ENCODE results near the gene C14orf93. TPM values are rescaled to one million over a fixed set of nuclear protein-coding genes. Genes with fewer than 3 reads are reported as not detected.

Gene C14orf93
- total and polyA plus RNA-seq, 9 of the 15 experiments (the other 6 are each of a cell fraction or from before 2014, with no cell fraction given): 2.2 to 22.4 (median 16.1) TPM

DNA sequence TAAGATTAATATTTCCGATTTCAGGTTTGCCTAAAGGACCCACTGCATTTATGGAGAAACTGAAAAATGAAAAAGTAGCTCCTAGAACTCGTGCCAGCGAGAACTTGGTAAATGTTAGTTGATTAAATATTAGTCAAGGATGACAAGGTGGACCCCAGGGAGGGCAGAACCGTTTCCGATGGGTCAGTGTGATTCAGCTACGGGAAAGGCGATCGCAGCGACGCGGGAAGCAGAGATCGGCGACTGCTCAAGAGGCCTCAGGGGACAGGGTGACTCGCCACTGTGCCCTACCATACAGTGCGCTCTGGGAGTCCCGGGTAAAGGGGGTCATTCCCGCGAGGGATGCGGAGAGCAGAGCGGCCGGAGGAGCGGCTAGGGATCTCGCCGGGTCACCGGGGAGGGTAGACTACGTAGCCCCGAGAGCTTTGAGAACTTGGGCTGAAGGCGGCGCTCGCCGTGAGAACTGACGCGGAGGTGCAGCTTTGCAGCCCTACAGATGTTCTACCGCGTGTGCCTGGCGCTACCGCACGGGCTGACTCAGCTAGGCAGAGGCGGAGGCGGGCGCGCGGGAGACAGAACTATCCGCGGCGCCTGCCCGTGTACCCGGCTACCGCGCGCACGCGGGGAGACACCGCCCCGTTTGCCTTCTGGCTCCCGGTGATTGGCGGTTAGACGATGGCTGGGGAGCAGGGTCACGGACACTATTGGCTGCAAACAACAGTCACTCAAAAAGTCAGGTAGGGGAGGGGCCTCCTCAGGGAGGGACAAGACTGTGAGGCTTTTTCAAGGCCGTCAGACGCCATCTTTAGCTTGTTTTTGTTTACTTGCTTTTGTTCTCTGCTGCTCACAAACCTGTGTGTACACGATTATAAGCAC is 3.2 kb downstream of the C14orf93 start (continued):
- TF ChIP-seq MEIS2 (IDR thresholded peaks at IDR 0.05; ENCODE audit: partially characterized antibody) (peak; percentile 72), POLR2AphosphoS5 (IDR thresholded peaks at IDR 0.05; ENCODE audit: control insufficient read depth, insufficient read depth, low read depth, low read length) (peak; percentile 73), RAD21 (CRISPR knock-in tag; conservative IDR thresholded peaks at IDR 0.05 in 1 of 2, IDR thresholded peaks at IDR 0.05 in 1 of 2) (peak in 1 of 2 experiments; percentile 35; a peak in 2 of 4 replicates), ILF3 (IDR thresholded peaks at IDR 0.05; ENCODE audit: borderline replicate concordance) (no peak), YY1 (IDR thresholded peaks at IDR 0.05; ENCODE audit: borderline replicate concordance in 1 of 3, control insufficient read depth in 1 of 3, extremely low read depth in 1 of 3, insufficient read depth in 3 of 3, insufficient read length in 1 of 3, insufficient replicate concordance in 2 of 3, low read depth in 1 of 3, low read length in 2 of 3) (peak; percentile 69 to 94 (median 82)), ZNF696 (CRISPR knock-in tag; conservative IDR thresholded peaks at IDR 0.05) (no peak), NFYB (IDR thresholded peaks at IDR 0.05; ENCODE audit: extremely low read depth, insufficient read length) (peak; percentile 89), SMARCB1 (IDR thresholded peaks at IDR 0.05; ENCODE audit: insufficient read length, low read depth) (no peak), ESRRA (IDR thresholded peaks at IDR 0.05; ENCODE audit: borderline replicate concordance, low read depth) (peak; percentile 62; the same call in 1 of the 2 replicates), ZC3H11A (IDR thresholded peaks at IDR 0.05; ENCODE audit: low read depth, low read length) (no peak), POLR2A (conservative IDR thresholded peaks at IDR 0.05) (peak; percentile 93), HDAC3 (IDR thresholded peaks at IDR 0.05; ENCODE audit: borderline replicate concordance, partially characterized antibody) (no peak), SNRNP70 (optimal IDR thresholded peaks at IDR 0.05; ENCODE audit: low read depth, low read length) (no peak), HCFC1 (IDR thresholded peaks at IDR 0.05; ENCODE audit: low read depth, low read length) (peak; percentile 42), NFE2 (IDR thresholded peaks at IDR 0.05; ENCODE audit: low read depth) (peak; percentile 77), PHF8 (IDR thresholded peaks at IDR 0.05; ENCODE audit: borderline replicate concordance, low read length) (peak; percentile 94)
- TF ChIP-seq, protein P1, sequence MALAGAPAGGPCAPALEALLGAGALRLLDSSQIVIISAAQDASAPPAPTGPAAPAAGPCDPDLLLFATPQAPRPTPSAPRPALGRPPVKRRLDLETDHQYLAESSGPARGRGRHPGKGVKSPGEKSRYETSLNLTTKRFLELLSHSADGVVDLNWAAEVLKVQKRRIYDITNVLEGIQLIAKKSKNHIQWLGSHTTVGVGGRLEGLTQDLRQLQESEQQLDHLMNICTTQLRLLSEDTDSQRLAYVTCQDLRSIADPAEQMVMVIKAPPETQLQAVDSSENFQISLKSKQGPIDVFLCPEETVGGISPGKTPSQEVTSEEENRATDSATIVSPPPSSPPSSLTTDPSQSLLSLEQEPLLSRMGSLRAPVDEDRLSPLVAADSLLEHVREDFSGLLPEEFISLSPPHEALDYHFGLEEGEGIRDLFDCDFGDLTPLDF (CRISPR knock-in tag; IDR thresholded peaks at IDR 0.05): peak; percentile 94
- TF ChIP-seq, protein P2, sequence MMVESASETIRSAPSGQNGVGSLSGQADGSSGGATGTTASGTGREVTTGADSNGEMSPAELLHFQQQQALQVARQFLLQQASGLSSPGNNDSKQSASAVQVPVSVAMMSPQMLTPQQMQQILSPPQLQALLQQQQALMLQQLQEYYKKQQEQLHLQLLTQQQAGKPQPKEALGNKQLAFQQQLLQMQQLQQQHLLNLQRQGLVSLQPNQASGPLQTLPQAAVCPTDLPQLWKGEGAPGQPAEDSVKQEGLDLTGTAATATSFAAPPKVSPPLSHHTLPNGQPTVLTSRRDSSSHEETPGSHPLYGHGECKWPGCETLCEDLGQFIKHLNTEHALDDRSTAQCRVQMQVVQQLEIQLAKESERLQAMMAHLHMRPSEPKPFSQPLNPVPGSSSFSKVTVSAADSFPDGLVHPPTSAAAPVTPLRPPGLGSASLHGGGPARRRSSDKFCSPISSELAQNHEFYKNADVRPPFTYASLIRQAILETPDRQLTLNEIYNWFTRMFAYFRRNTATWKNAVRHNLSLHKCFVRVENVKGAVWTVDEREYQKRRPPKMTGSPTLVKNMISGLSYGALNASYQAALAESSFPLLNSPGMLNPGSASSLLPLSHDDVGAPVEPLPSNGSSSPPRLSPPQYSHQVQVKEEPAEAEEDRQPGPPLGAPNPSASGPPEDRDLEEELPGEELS (CRISPR knock-in tag; IDR thresholded peaks at IDR 0.05; ENCODE audit: borderline replicate concordance): no peak; the same call in 1 of the 2 replicates
- TF ChIP-seq, protein P3, sequence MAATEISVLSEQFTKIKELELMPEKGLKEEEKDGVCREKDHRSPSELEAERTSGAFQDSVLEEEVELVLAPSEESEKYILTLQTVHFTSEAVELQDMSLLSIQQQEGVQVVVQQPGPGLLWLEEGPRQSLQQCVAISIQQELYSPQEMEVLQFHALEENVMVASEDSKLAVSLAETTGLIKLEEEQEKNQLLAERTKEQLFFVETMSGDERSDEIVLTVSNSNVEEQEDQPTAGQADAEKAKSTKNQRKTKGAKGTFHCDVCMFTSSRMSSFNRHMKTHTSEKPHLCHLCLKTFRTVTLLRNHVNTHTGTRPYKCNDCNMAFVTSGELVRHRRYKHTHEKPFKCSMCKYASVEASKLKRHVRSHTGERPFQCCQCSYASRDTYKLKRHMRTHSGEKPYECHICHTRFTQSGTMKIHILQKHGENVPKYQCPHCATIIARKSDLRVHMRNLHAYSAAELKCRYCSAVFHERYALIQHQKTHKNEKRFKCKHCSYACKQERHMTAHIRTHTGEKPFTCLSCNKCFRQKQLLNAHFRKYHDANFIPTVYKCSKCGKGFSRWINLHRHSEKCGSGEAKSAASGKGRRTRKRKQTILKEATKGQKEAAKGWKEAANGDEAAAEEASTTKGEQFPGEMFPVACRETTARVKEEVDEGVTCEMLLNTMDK (IDR thresholded peaks at IDR 0.05; ENCODE audit: borderline replicate concordance, insufficient read depth, low read depth, low read length, poor library complexity, severe bottlenecking): peak; percentile 27
